Right lobe of liver (tissue), 4 donors: ENCODE data around the gene ATRNL1.

Source experiments
- CTCF ChIP-seq, 4 donors: fragments of 200-600 bp in 3 of 4; fragments of 450-650 bp in 1 of 4; IDR thresholded peaks; one replicate each; pipeline versions ENCODE4 v1.5.1 to v1.8.0; 2016 to 2022; ENCODE audit warnings: antibody characterized with exemption in 4 of 4, mild to moderate bottlenecking in 2 of 4
- POLR2A ChIP-seq: fragments of 450-650 bp; IDR thresholded peaks from one replicate; pipeline ENCODE4 v1.6.1; 2017; ENCODE audit warnings: antibody characterized with exemption, mild to moderate bottlenecking
- donor health status: DM: no; HTN: no; CAD: no.
- donor health status: DM: no; HTN: no; CAD: no.
- donor health status: DM: no; HTN: yes; CAD: no.

DNA sequence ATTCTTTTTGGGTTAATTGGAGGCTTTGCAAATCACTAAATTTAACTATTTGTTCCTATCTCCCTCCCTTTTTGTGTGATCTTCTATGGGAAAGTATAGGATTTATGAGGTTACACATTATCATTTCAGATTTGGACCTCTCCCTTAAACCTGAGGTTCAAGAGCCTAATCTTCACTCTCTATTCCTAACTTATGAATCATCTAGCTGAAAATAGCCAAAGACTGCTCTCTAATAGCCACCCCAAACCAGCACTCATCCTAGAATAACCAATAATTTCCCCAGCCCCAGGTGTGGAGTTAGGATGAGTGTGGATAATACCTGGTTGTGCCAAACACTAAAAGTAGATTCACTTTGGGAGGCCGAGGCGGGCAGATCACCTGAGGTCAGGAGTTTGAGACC lies 680.7 kb downstream of the ATRNL1 start:
- TF ChIP-seq CTCF (IDR thresholded peaks at IDR 0.05) (no peak), POLR2A (no peak)
